ENCODE data around the gene CCDC57.

- no peak for TF ChIP-seq REST (IDR thresholded peaks at IDR 0.05; ENCODE audit: borderline replicate concordance)
- TF ChIP-seq REST (CRISPR knock-in tag; IDR thresholded peaks at IDR 0.05; ENCODE audit: low read depth): no peak
- no peak; the same call in 1 of the 2 replicates for TF ChIP-seq POLR2AphosphoS5 (IDR thresholded peaks at IDR 0.05; ENCODE audit: control insufficient read depth, insufficient read depth, low read depth, low read length)
These were observed 123.6 kb downstream of the CCDC57 start for GRCh38 chr17:82088838-82089722.
